ENCODE results near the gene ST8SIA6. TPM values are rescaled to one million over a fixed set of nuclear protein-coding genes. Genes with fewer than 3 reads are reported as not detected.
"Not testable (repeated sequence)": the region's sequence is repeated elsewhere in the genome, so short reads cannot be mapped to it uniquely, and the experiment has no call there.

Gene ST8SIA6
- total RNA-seq, 2 experiments from 2014 or later, result not detected

DNA sequence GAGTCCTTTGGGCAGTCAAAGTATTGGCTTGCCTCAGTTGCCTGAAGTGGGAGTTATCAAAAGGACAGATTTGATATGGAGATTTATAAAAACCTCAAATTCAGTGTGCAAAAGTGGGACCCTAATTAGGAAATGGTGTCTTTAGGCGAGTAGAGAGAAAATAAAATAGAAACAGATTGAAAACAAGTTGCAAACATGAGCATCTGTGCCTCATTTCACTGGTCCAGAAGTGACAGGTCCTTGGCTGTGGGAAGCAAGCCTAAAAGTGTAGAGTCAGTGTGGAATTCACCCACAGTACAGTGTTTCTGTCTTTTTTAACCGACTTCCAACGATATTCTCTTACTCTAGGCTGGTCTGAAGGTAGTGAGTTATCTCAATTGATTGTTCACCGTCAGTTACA is 51.2 kb downstream of the ST8SIA6 start:
- intact Hi-C loops (cut with micrococcal nuclease), result no loop called here
- Mint-ChIP-seq H3K36me3 (ENCODE audit: low read depth) (no peaks in the 10 kb centered on the region), H3K27me3 (ENCODE audit: low read depth) (no peaks in the 10 kb centered on the region), H3K4me1 (ENCODE audit: low read depth) (no peaks in the 10 kb centered on the region), H3K4me3 (no peak overlapping the region), H3K9me3 (no peaks in the 10 kb centered on the region), H3K27ac (no peak overlapping the region)
- CTCF ChIA-PET, result no interaction called here
- DNase-seq, result no peak

- DNase-seq; H3K9me3 Mint-ChIP-seq; H3K27me3 Mint-ChIP-seq (ENCODE audit: low read depth); CTCF ChIA-PET; H3K4me1 Mint-ChIP-seq (ENCODE audit: low read depth); H3K27ac Mint-ChIP-seq; H3K36me3 Mint-ChIP-seq (ENCODE audit: low read depth); intact Hi-C loops (cut with micrococcal nuclease); H3K4me3 Mint-ChIP-seq: not testable (repeated sequence)
These were observed 52.4 kb downstream of the ST8SIA6 start for GRCh38 chr10:17402040-17402439.

- Mint-ChIP-seq H3K36me3 (ENCODE audit: low read depth) (no peaks in the 10 kb centered on the region), H3K27me3 (ENCODE audit: low read depth) (peaks cover 7% of the 10 kb centered on the region), H3K4me1 (ENCODE audit: low read depth) (peaks cover 7% of the 10 kb centered on the region), H3K4me3 (no peak overlapping the region), H3K9me3 (no peaks in the 10 kb centered on the region), H3K27ac (no peak overlapping the region)
- intact Hi-C loops (cut with micrococcal nuclease), result no loop called here
- CTCF ChIA-PET, result no interaction called here
- no peak for DNase-seq
These were observed 58.4 kb downstream of the ST8SIA6 start for GRCh38 chr10:17396004-17396403.

DNA sequence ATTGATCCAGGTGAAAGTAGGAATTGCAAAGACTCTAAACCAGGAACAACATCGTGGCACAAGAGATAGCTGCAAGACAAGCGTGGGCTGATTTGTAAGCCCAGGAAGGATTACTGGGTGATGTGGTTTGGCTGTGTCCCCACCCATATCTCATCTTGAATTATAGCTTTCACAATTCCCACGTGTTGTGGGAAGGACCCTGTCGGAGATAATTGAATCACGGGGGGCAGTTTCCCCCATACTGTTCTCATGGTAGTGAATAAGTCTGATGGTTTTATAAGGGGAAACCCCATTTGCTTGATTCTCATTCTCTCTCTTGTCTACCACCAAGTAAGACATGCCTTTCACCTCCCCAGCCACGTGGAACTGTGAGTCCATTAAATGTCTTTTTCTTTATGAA is 59.5 kb downstream of the ST8SIA6 start:
- peak; percentile 17 for DNase-seq
- no peak overlapping the region for H3K4me3 Mint-ChIP-seq
- peaks cover 7% of the 10 kb centered on the region for H3K27me3 Mint-ChIP-seq (ENCODE audit: low read depth)
- H3K36me3 Mint-ChIP-seq (ENCODE audit: low read depth), result no peaks in the 10 kb centered on the region
- H3K27ac Mint-ChIP-seq, result no peak overlapping the region
- no peaks in the 10 kb centered on the region for H3K9me3 Mint-ChIP-seq
- CTCF ChIA-PET, result no interaction called here
- H3K4me1 Mint-ChIP-seq (ENCODE audit: low read depth), result peaks cover 7% of the 10 kb centered on the region
- intact Hi-C loops (cut with micrococcal nuclease), result no loop called here

- Mint-ChIP-seq H3K9me3 (no peaks in the 10 kb centered on the region), H3K27me3 (ENCODE audit: low read depth) (no peaks in the 10 kb centered on the region), H3K27ac (no peak overlapping the region), H3K4me3 (no peak overlapping the region), H3K4me1 (ENCODE audit: low read depth) (no peaks in the 10 kb centered on the region), H3K36me3 (ENCODE audit: low read depth) (no peaks in the 10 kb centered on the region)
- CTCF ChIA-PET, result interaction anchor here (1.7 kb wide), 1 partner anchor 12 kb away, joined by 6 read pairs; no protein-coding TSS in a partner anchor
- DNase-seq, result no peak
- intact Hi-C loops (cut with micrococcal nuclease), result no loop called here
These were observed 66.4 kb downstream of the ST8SIA6 start for GRCh38 chr10:17387861-17388503.

DNA sequence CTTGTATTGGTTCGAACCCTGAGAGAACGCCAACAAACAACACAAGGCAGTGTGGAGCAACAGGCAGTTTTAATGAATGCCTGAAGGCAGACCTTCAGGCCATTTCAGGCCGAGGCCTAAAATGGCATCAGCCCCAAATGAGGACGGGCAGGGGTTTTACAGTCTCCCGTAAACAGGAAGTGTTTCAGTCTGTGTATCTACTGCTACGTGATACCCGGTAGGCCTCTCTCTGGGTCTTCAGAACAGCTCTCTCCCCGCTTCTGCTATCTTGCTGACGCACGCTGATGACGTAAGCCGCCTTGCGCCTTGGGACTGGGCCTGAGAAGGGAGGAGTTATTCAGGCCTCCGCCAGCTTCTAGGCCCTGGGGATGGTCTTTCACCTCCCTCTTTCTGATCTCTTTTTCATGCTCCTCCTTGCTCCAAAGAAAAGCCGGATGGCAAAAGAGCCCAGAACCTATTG is 67.7 kb downstream of the ST8SIA6 start:
- Mint-ChIP-seq H3K27ac (no peak overlapping the region), H3K9me3 (no peaks in the 10 kb centered on the region), H3K36me3 (ENCODE audit: low read depth) (no peaks in the 10 kb centered on the region), H3K4me3 (no peak overlapping the region), H3K27me3 (ENCODE audit: low read depth) (no peaks in the 10 kb centered on the region), H3K4me1 (ENCODE audit: low read depth) (no peaks in the 10 kb centered on the region)
- intact Hi-C loops (cut with micrococcal nuclease), result no loop called here
- CTCF ChIA-PET, result interaction anchor here (0.5 to 1.7 kb wide), 3 partner anchors 11 to 558 kb away, joined by 3 to 6 read pairs (median 3); no protein-coding TSS in a partner anchor
- no peak for DNase-seq

- H3K27me3 Mint-ChIP-seq (ENCODE audit: low read depth), result no peaks in the 10 kb centered on the region
- CTCF ChIA-PET, result interaction anchor here (1.2 to 1.7 kb wide), 2 partner anchors 10 to 59 kb away, joined by 3 to 6 read pairs; no protein-coding TSS in a partner anchor
- no peaks in the 10 kb centered on the region for H3K36me3 Mint-ChIP-seq (ENCODE audit: low read depth)
- no peak overlapping the region for H3K27ac Mint-ChIP-seq
- H3K4me1 Mint-ChIP-seq (ENCODE audit: low read depth), result no peaks in the 10 kb centered on the region
- DNase-seq, result no peak
- intact Hi-C loops (cut with micrococcal nuclease), result no loop called here
- no peaks in the 10 kb centered on the region for H3K9me3 Mint-ChIP-seq
- H3K4me3 Mint-ChIP-seq, result no peak overlapping the region
These were observed 68.4 kb downstream of the ST8SIA6 start for GRCh38 chr10:17386021-17386420.

GRCh38 chr10:17385066-17385465 is 69.3 kb downstream of the ST8SIA6 start:
- Mint-ChIP-seq H3K4me1 (ENCODE audit: low read depth) (no peaks in the 10 kb centered on the region), H3K4me3 (no peak overlapping the region), H3K36me3 (ENCODE audit: low read depth) (no peaks in the 10 kb centered on the region), H3K27me3 (ENCODE audit: low read depth) (no peaks in the 10 kb centered on the region), H3K9me3 (no peaks in the 10 kb centered on the region), H3K27ac (no peak overlapping the region)
- intact Hi-C loops (cut with micrococcal nuclease), result no loop called here
- DNase-seq, result no peak
- CTCF ChIA-PET, result interaction anchor here (1.4 kb wide), 1 partner anchor 9 kb away, joined by 4 read pairs; no protein-coding TSS in a partner anchor

GRCh38 chr10:17383801-17384555 is 70.4 kb downstream of the ST8SIA6 start:
- Mint-ChIP-seq H3K9me3 (no peaks in the 10 kb centered on the region), H3K27me3 (ENCODE audit: low read depth) (no peaks in the 10 kb centered on the region), H3K4me1 (ENCODE audit: low read depth) (no peaks in the 10 kb centered on the region), H3K4me3 (no peak overlapping the region), H3K27ac (no peak overlapping the region), H3K36me3 (ENCODE audit: low read depth) (no peaks in the 10 kb centered on the region)
- no peak for DNase-seq
- CTCF ChIA-PET, result interaction anchor here (1.4 kb wide), 1 partner anchor 8 kb away, joined by 4 read pairs; no protein-coding TSS in a partner anchor
- intact Hi-C loops (cut with micrococcal nuclease), result no loop called here

DNA sequence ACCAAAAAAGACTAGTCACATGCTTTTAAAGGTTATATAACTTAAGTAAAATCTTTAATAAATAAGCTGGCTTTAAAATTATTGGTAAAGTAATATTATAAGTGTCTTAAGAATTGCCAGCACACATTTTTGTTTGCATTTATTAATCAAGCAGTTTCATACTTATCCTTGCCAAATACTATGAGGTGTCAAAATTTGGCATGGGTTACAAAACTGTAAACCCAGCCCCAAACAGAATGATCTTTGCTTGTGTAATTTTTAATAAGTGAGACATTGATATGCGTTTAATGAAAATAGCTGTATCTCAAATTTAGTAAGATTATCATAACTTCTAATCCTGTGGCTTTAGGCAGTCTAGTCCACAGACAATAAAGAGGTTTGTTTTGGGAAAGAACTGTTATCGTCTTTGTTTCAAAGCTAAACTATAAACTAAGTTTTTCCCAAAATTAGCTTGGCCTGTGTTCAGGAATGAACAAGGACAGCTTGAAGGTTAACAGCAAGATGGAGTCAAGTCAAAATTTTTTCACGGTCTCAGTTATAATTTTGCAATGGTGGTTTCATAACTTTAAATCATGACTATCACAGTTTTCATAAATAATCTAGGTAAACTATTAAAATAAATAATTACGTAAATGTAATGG is 72.8 kb downstream of the ST8SIA6 start:
- CTCF ChIA-PET, result interaction anchor here (0.7 to 1.2 kb wide), 3 partner anchors 38 to 1129 kb away, joined by 3 to 4 read pairs (median 3); no protein-coding TSS in a partner anchor
- H3K9me3 Mint-ChIP-seq, result no peaks in the 10 kb centered on the region
- H3K4me3 Mint-ChIP-seq, result no peak overlapping the region
- H3K27me3 Mint-ChIP-seq (ENCODE audit: low read depth), result peaks cover 4% of the 10 kb centered on the region
- DNase-seq, result no peak
- H3K27ac Mint-ChIP-seq, result no peak overlapping the region
- H3K36me3 Mint-ChIP-seq (ENCODE audit: low read depth), result no peaks in the 10 kb centered on the region
- intact Hi-C loops (cut with micrococcal nuclease), result no loop called here
- H3K4me1 Mint-ChIP-seq (ENCODE audit: low read depth), result no peaks in the 10 kb centered on the region

DNA sequence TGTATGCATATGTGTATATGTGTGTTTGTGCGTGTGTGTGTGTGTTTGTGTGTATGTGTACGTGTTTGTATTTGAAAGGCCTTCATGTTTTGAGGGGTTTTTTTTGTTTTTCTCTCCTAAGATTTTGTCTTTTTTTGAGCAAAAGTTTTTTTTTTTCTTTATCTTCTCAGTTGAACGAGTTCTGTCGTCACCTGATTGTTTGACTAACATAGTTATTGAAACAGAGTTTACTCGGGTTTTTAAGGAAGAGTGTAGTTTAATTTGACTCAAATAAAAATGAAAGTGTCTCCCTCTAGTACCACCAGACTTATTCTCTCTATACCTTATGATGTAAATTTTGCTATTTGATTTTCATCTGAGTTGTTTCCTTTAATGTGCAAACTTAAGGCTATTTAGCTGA is 73.5 kb downstream of the ST8SIA6 start:
- intact Hi-C loops (cut with micrococcal nuclease), result no loop called here
- H3K9me3 Mint-ChIP-seq, result no peaks in the 10 kb centered on the region
- no peaks in the 10 kb centered on the region for H3K4me1 Mint-ChIP-seq (ENCODE audit: low read depth)
- no peak overlapping the region for H3K27ac Mint-ChIP-seq
- CTCF ChIA-PET, result no interaction called here
- DNase-seq, result no peak
- H3K36me3 Mint-ChIP-seq (ENCODE audit: low read depth), result no peaks in the 10 kb centered on the region
- no peak overlapping the region for H3K4me3 Mint-ChIP-seq
- peaks cover 4% of the 10 kb centered on the region for H3K27me3 Mint-ChIP-seq (ENCODE audit: low read depth)

GRCh38 chr10:17380016-17380415 is 74.4 kb downstream of the ST8SIA6 start:
- Mint-ChIP-seq H3K27me3 (ENCODE audit: low read depth) (peaks cover 4% of the 10 kb centered on the region), H3K27ac (no peak overlapping the region), H3K36me3 (ENCODE audit: low read depth) (no peaks in the 10 kb centered on the region), H3K9me3 (no peaks in the 10 kb centered on the region), H3K4me1 (ENCODE audit: low read depth) (no peaks in the 10 kb centered on the region), H3K4me3 (no peak overlapping the region)
- DNase-seq, result no peak
- intact Hi-C loops (cut with micrococcal nuclease), result no loop called here
- CTCF ChIA-PET, result interaction anchor here (0.5 to 3.0 kb wide), 3 partner anchors 11 to 90 kb away, joined by 3 to 9 read pairs (median 5); no protein-coding TSS in a partner anchor

Data from activated naive CD4-positive, alpha-beta T cell treated with anti-CD3 and anti-CD28 coated beads for 36 hours (primary cell).